Endothelial cell of umbilical vein (primary cell): ENCODE measurements around the gene NOSIP. TPM values are rescaled to one million over a fixed set of nuclear protein-coding genes. Genes with fewer than 3 reads are reported as not detected.

Experiments used
- BruUV-seq: library from RNA; stranded (reverse); fragments of 400-500 nt; replicated peaks from 2 replicates; lab custom pipeline; 2021; lab: Mats Ljungman, UMichigan
- CTCF ChIA-PET: fragments of 300-600, 350-600 bp; sonication (Branson Sonifier 250); formaldehyde crosslinking; loops from one replicate; lab custom pipeline; 2021; ENCODE audit warnings: antibody characterized with exemption, inconsistent platforms; lab: Charles Lee
- POLR2A ChIA-PET: fragments of 300-600, 350-600 bp; sonication (Branson Sonifier 250); formaldehyde crosslinking; loops from one replicate; lab custom pipeline; 2021; ENCODE audit warnings: antibody characterized with exemption, inconsistent platforms; lab: Charles Lee
- DNase-seq: peaks from one replicate; pipeline ENCODE4 v3.0.0-alpha.2; 2011; ENCODE audit warnings: low read depth, low spot score
- FAIRE-seq: peaks from 2 replicates; lab custom pipeline; 2011; peaks lifted over from hg19 to GRCh38; lab: Jason Lieb, UNC
- H2AFZ ChIP-seq: 2 replicates; pipeline ENCODE4 v1.6.0; 2012; ENCODE audit warnings: low read depth, low read length, control low read depth, inconsistent platforms
- H3K27ac ChIP-seq: 2 replicates; pipeline ENCODE4 v1.5.1; 2011; ENCODE audit warnings: low read depth, mild to moderate bottlenecking, control low read depth, low read length, moderate library complexity; ENCODE audit not compliant: insufficient read depth
- H3K27me3 ChIP-seq, 2 experiments: 2 replicates each; pipeline versions ENCODE4 v1.6.0 to v1.6.1; 2011; ENCODE audit warnings: low read length in 2 of 2, mixed read lengths in 1 of 2; ENCODE audit not compliant: control insufficient read depth in 2 of 2, insufficient read depth in 2 of 2
- H3K36me3 ChIP-seq, 2 experiments: 2 replicates in 1 of 2; 3 replicates in 1 of 2; pipeline ENCODE4 v1.5.1; 2011; ENCODE audit warnings: low read length in 2 of 2, mild to moderate bottlenecking in 1 of 2, moderate library complexity in 1 of 2; ENCODE audit not compliant: control insufficient read depth in 2 of 2, insufficient read depth in 2 of 2; ENCODE audit errors: extremely low read depth in 1 of 2
- H3K4me1 ChIP-seq: 3 replicates; pipeline ENCODE4 v1.5.1; 2011; ENCODE audit warnings: mild to moderate bottlenecking, low read length; ENCODE audit not compliant: control insufficient read depth, insufficient read depth; ENCODE audit errors: extremely low read depth
- H3K4me2 ChIP-seq: 2 replicates; pipeline ENCODE4 v1.6.1; 2011; ENCODE audit warnings: low read length, control low read depth, mixed read lengths; ENCODE audit not compliant: insufficient read depth
- H3K4me3 ChIP-seq, 3 experiments: fragments of 200-600 bp in 1 of 3; sonication (generic), shearing (Covaris generic) in 1 of 3; replicated peaks in 1 of 3; 2 replicates each; pipeline ENCODE4 v1.5.1; 2011 to 2016; ENCODE audit warnings: control low read depth in 3 of 3, low read length in 3 of 3, mild to moderate bottlenecking in 2 of 3, inconsistent platforms in 1 of 3, low read depth in 1 of 3, moderate library complexity in 1 of 3; ENCODE audit not compliant: insufficient read depth in 1 of 3
- H3K79me2 ChIP-seq: 2 replicates; pipeline ENCODE4 v1.6.0; 2012; ENCODE audit warnings: low read length, inconsistent platforms; ENCODE audit not compliant: control insufficient read depth, insufficient read depth
- H3K9ac ChIP-seq: replicated peaks from 2 replicates; pipeline ENCODE3; 2011; ENCODE audit warnings: low read length, control low read depth; ENCODE audit not compliant: insufficient read depth; ENCODE audit errors: extremely low read depth
- H3K9me1 ChIP-seq: replicated peaks from 3 replicates; pipeline ENCODE4 v1.6.0; 2011; ENCODE audit warnings: mild to moderate bottlenecking, low read length; ENCODE audit not compliant: control insufficient read depth, insufficient read depth; ENCODE audit errors: extremely low read depth
- H3K9me3 ChIP-seq: replicated peaks from 2 replicates; pipeline ENCODE4 v1.5.1; 2012; ENCODE audit warnings: low read length, inconsistent platforms; ENCODE audit not compliant: control insufficient read depth, insufficient read depth
- H4K20me1 ChIP-seq: replicated peaks from 2 replicates; pipeline ENCODE3; 2011; ENCODE audit warnings: mild to moderate bottlenecking, low read length; ENCODE audit not compliant: control insufficient read depth, insufficient read depth; ENCODE audit errors: extremely low read depth
- EZH2 ChIP-seq: IDR thresholded peaks from 2 replicates; pipeline ENCODE4 v1.6.1; 2012; ENCODE audit warnings: borderline replicate concordance, low read depth, mild to moderate bottlenecking, moderate library complexity, low read length, inconsistent platforms; ENCODE audit not compliant: severe bottlenecking
- FOS ChIP-seq: IDR thresholded peaks from 2 replicates; pipeline ENCODE4 v1.6.1; 2011; ENCODE audit warnings: mild to moderate bottlenecking, low read length, moderate library complexity, borderline replicate concordance; ENCODE audit not compliant: insufficient read depth
- GATA2 ChIP-seq: IDR thresholded peaks from 2 replicates; pipeline ENCODE4 v1.7.0; 2011; ENCODE audit warnings: low read depth, mild to moderate bottlenecking, moderate library complexity, mixed read lengths, low read length; ENCODE audit not compliant: insufficient read length, insufficient read depth
- JUN ChIP-seq: IDR thresholded peaks from 2 replicates; pipeline ENCODE4 v1.6.1; 2011; ENCODE audit warnings: borderline replicate concordance, low read depth; ENCODE audit not compliant: insufficient read length, insufficient read depth
- MYC ChIP-seq: IDR thresholded peaks from one replicate; pipeline ENCODE4 v1.6.1; 2011; ENCODE audit warnings: mild to moderate bottlenecking, low read depth, low read length
- POLR2A ChIP-seq: IDR thresholded peaks from 2 replicates; pipeline ENCODE4 v1.6.1; 2012; ENCODE audit warnings: low read depth, mild to moderate bottlenecking, control low read depth, low read length
- POLR2AphosphoS5 ChIP-seq: IDR thresholded peaks from 2 replicates; pipeline ENCODE4 v1.6.1; 2012; ENCODE audit warnings: low read depth, mild to moderate bottlenecking, control low read depth, low read length, moderate library complexity; ENCODE audit not compliant: insufficient read depth
- dilution Hi-C: fragments of 300-500 bp; cut with MboI; formaldehyde crosslinking; loops from one replicate; pipeline ENCODE4 v1.15.0; 2019; ENCODE audit warnings: low sequenced_read_pairs; ENCODE audit not compliant: extremely low pct_ligation_motif_present
- intact Hi-C: fragments of 100-400 bp; cut with micrococcal nuclease; formaldehyde crosslinking; loops from one replicate; pipeline ENCODE4 v1.10.0; 2022
- polyA plus RNA-seq, 4 experiments: library from polyadenylated mRNA; depleted of rRNA in 3 of 4; stranded (reverse) in 3 of 4; unstranded in 1 of 4; fragments of >200 nt; gene quantifications; 2 replicates each; pipeline versions ENCODE4 v1.2.1 to v1.2.3, GENCODE V29; 2011 to 2012; ENCODE audit warnings: missing spikeins in 1 of 4
- total RNA-seq: library from RNA; stranded (reverse); gene quantifications from 2 replicates; pipeline ENCODE4 v1.2.3, GENCODE V29; 2021
- TF ChIP-seq, protein P1 (sequence below): IDR thresholded peaks from 2 replicates; pipeline ENCODE4 v1.6.1; 2011; ENCODE audit not compliant: insufficient read depth, insufficient read length
- TF ChIP-seq, protein P2 (sequence below), 2 donors: IDR thresholded peaks; 1 replicate in 1 of 2; 2 replicates in 1 of 2; pipeline ENCODE4 v1.5.1; 2011; ENCODE audit warnings: low read length in 2 of 2, mild to moderate bottlenecking in 2 of 2, moderate library complexity in 2 of 2, control low read depth in 1 of 2, inconsistent platforms in 1 of 2, low read depth in 1 of 2; ENCODE audit not compliant: insufficient read depth in 1 of 2; ENCODE audit errors: extremely low read depth in 1 of 2

The NOSIP gene
- total and polyA plus RNA-seq, 2 donors (not counting 3 experiments of a cell fraction or from before 2014, with no cell fraction given), result 77.5 to 128 TPM

DNA sequence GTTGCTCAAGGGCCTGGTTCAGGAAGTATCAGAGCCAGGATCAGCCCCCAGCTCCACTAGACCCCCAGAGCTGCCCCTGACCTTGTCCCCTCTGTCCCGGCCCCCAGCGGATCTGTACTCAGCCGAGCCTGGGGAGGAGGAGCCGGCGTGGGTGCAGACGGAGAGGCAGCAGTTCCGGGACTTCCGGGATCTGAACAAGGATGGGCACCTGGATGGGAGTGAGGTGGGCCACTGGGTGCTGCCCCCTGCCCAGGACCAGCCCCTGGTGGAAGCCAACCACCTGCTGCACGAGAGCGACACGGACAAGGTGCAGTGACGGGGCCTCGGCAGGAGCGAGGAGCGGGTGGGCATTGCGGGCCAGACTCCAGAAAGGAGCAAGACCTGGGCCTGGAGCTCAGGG is 37.9 kb downstream of the NOSIP start:
- no peak overlapping the region for H3K9ac ChIP-seq
- H3K9me1 ChIP-seq, result no peaks in the 10 kb centered on the region
- FAIRE-seq (no peak), DNase-seq (no peak)
- dilution Hi-C loops, result no loop called here
- no peak overlapping the region for H3K27ac ChIP-seq
- no TSS peak for BruUV-seq
- H2AFZ ChIP-seq, result no peak overlapping the region
- H3K36me3 ChIP-seq, result peaks cover 8 to 10% of the 10 kb centered on the region in 2 experiments
- H4K20me1 ChIP-seq, result no peaks in the 10 kb centered on the region
- POLR2A ChIA-PET, result no interaction called here
- intact Hi-C loops, result no loop called here
- CTCF ChIA-PET, result interaction anchor here (1.8 kb wide), 1 partner anchor 28 kb away, joined by 6 read pairs; no protein-coding TSS in a partner anchor
- H3K9me3 ChIP-seq, result no peaks in the 10 kb centered on the region
- TF ChIP-seq EZH2 (no peak), POLR2A (no peak), FOS (no peak), POLR2AphosphoS5 (no peak), MYC (no peak)
- TF ChIP-seq, protein P1, sequence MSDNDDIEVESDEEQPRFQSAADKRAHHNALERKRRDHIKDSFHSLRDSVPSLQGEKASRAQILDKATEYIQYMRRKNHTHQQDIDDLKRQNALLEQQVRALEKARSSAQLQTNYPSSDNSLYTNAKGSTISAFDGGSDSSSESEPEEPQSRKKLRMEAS, result no peak
- peaks cover 2% of the 10 kb centered on the region for H3K4me1 ChIP-seq
- no peaks in the 10 kb centered on the region for H3K27me3 ChIP-seq
- H3K4me2 ChIP-seq, result no peak overlapping the region
- no peaks in the 10 kb centered on the region for H3K79me2 ChIP-seq
- no peak overlapping the region for H3K4me3 ChIP-seq

DNA sequence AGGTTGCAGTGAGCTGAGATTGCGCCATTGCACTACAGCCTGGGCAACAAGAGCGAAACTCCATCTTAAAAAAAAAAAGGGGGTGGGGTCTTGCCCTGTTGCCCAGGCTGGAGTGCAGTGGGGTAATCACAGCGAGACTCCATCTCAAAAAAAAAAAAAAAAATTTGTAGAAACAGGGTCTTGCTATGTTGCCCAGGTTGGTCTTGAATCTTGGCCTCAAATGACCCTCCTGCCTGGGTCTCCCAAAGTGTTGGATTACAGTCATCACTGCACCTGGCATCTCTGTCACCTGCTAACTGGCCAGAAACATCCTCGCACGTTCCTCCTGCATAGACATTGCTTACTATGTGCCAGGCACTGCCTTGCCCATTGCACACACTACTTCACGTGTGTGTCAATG is 38.4 kb downstream of the NOSIP start:
- Histone ChIP-seq H3K9me3 (no peaks in the 10 kb centered on the region), H3K27me3 (no peaks in the 10 kb centered on the region), H2AFZ (no peak overlapping the region), H3K4me2 (no peak overlapping the region), H3K4me1 (peaks cover 2% of the 10 kb centered on the region), H4K20me1 (no peaks in the 10 kb centered on the region), H3K36me3 (peaks cover 8 to 14% of the 10 kb centered on the region in 2 experiments), H3K9ac (no peak overlapping the region), H3K79me2 (no peaks in the 10 kb centered on the region), H3K27ac (no peak overlapping the region), H3K4me3 (no peak overlapping the region), H3K9me1 (no peaks in the 10 kb centered on the region)
- POLR2A ChIA-PET, result no interaction called here
- CTCF ChIA-PET, result interaction anchor here (1.8 kb wide), 1 partner anchor 28 kb away, joined by 6 read pairs; no protein-coding TSS in a partner anchor
- intact Hi-C loops (no loop called here), dilution Hi-C loops (no loop called here)
- FAIRE-seq, result no peak
- TF ChIP-seq POLR2AphosphoS5 (no peak), JUN (no peak), POLR2A (no peak), EZH2 (no peak), GATA2 (no peak), MYC (no peak), FOS (no peak)
- TF ChIP-seq, protein P2, sequence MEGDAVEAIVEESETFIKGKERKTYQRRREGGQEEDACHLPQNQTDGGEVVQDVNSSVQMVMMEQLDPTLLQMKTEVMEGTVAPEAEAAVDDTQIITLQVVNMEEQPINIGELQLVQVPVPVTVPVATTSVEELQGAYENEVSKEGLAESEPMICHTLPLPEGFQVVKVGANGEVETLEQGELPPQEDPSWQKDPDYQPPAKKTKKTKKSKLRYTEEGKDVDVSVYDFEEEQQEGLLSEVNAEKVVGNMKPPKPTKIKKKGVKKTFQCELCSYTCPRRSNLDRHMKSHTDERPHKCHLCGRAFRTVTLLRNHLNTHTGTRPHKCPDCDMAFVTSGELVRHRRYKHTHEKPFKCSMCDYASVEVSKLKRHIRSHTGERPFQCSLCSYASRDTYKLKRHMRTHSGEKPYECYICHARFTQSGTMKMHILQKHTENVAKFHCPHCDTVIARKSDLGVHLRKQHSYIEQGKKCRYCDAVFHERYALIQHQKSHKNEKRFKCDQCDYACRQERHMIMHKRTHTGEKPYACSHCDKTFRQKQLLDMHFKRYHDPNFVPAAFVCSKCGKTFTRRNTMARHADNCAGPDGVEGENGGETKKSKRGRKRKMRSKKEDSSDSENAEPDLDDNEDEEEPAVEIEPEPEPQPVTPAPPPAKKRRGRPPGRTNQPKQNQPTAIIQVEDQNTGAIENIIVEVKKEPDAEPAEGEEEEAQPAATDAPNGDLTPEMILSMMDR (IDR thresholded peaks at IDR 0.05; ENCODE audit: extremely low read depth in 1 of 2, insufficient read depth in 1 of 2, low read depth in 1 of 2, low read length in 2 of 2), result no peak
- TF ChIP-seq, protein P1, result no peak
- DNase-seq, result no peak
- BruUV-seq, result no TSS peak
